GM19467 (cell line): ENCODE measurements around the gene RNF213.

Experiments
- ATAC-seq: cut with Tn5 transposase; IDR thresholded peaks from one replicate; pipeline ENCODE4 v1.9.1; 2021; ENCODE audit warnings: mild to moderate bottlenecking, moderate library complexity; ENCODE audit not compliant: unreplicated experiment

Gene RNF213

GRCh38 chr17:80363518-80364090, 103.0 kb downstream of the RNF213 start:
- ATAC-seq = no peak

GRCh38 chr17:80364091-80364691, 103.5 kb downstream of the RNF213 start:
- no peak for ATAC-seq

- no peak for ATAC-seq
Observed at GRCh38 chr17:80365001-80365965, 104.6 kb downstream of the RNF213 start.

- ATAC-seq = no peak
Observed at GRCh38 chr17:80365983-80366382, 105.3 kb downstream of the RNF213 start.

- ATAC-seq = no peak
Observed at GRCh38 chr17:80367503-80367902, 106.9 kb downstream of the RNF213 start.

GRCh38 chr17:80371196-80371595, 110.5 kb downstream of the RNF213 start:
- no peak for ATAC-seq

- ATAC-seq = no peak
Observed at GRCh38 chr17:80372456-80372855, 111.8 kb downstream of the RNF213 start.

GRCh38 chr17:80372922-80373570, 112.4 kb downstream of the RNF213 start:
- ATAC-seq = no peak

GRCh38 chr17:80374039-80374731, 113.5 kb downstream of the RNF213 start:
- ATAC-seq = no peak

- no peak for ATAC-seq
Observed at GRCh38 chr17:80374732-80375585, 114.3 kb downstream of the RNF213 start.

GRCh38 chr17:80376531-80376930, 115.9 kb downstream of the RNF213 start:
- ATAC-seq = no peak

- no peak for ATAC-seq
Observed at GRCh38 chr17:80377798-80378197, 117.1 kb downstream of the RNF213 start.

- no peak for ATAC-seq
Observed at GRCh38 chr17:80379348-80379747, 118.7 kb downstream of the RNF213 start.

GRCh38 chr17:80380068-80380467, 119.4 kb downstream of the RNF213 start:
- no peak for ATAC-seq

- ATAC-seq = no peak
Observed at GRCh38 chr17:80380555-80381002, 119.9 kb downstream of the RNF213 start.

GRCh38 chr17:80381416-80381923, 120.8 kb downstream of the RNF213 start:
- ATAC-seq = no peak

- no peak for ATAC-seq
Observed at GRCh38 chr17:80382446-80382845, 121.8 kb downstream of the RNF213 start.

GRCh38 chr17:80382956-80383355, 122.3 kb downstream of the RNF213 start:
- no peak for ATAC-seq
